Hematopoietic multipotent progenitor cell treated with erythropoietin and hydrocortisone succinate and interleukin-3 and kit ligand, for 4 days (in vitro differentiated cells): ENCODE results near the gene MCF2L2.
"Not testable (repeated sequence)": the region's sequence is repeated elsewhere in the genome, so short reads cannot be mapped to it uniquely, and the experiment has no call there.

Experiments
- DNase-seq: peaks from one replicate; pipeline ENCODE4 v3.0.0-alpha.2; 2015

Gene MCF2L2

GRCh38 chr3:183394150-183394549 lies 34.3 kb downstream of the MCF2L2 start:
- DNase-seq = no peak

GRCh38 chr3:183393625-183394024 lies 34.8 kb downstream of the MCF2L2 start:
- DNase-seq = no peak

- no peak for DNase-seq
Observed at GRCh38 chr3:183392186-183393034, 36.0 kb downstream of the MCF2L2 start.

- DNase-seq = no peak
Observed at GRCh38 chr3:183391460-183391859, 37.0 kb downstream of the MCF2L2 start.

- no peak for DNase-seq
Observed at GRCh38 chr3:183390844-183391243, 37.6 kb downstream of the MCF2L2 start.

- no peak for DNase-seq
Observed at GRCh38 chr3:183388213-183388895, 40.1 kb downstream of the MCF2L2 start.

GRCh38 chr3:183387797-183388196 lies 40.6 kb downstream of the MCF2L2 start:
- no peak for DNase-seq

GRCh38 chr3:183386651-183387050 lies 41.8 kb downstream of the MCF2L2 start:
- no peak for DNase-seq

- peak; percentile 91 for DNase-seq
Observed at GRCh38 chr3:183385698-183386613, 42.5 kb downstream of the MCF2L2 start.

- peak; percentile 39 for DNase-seq
Observed at GRCh38 chr3:183381673-183382072, 46.7 kb downstream of the MCF2L2 start.

- peak; percentile 84 for DNase-seq
Observed at GRCh38 chr3:183381179-183381578, 47.2 kb downstream of the MCF2L2 start.

GRCh38 chr3:183378951-183379350 lies 49.5 kb downstream of the MCF2L2 start:
- DNase-seq = no peak

GRCh38 chr3:183378545-183378944 lies 49.9 kb downstream of the MCF2L2 start:
- DNase-seq = no peak

GRCh38 chr3:183378008-183378407 lies 50.4 kb downstream of the MCF2L2 start:
- DNase-seq = peak; percentile 30

GRCh38 chr3:183377307-183377959 lies 51.0 kb downstream of the MCF2L2 start:
- DNase-seq = no peak

- peak; percentile 87 for DNase-seq
Observed at GRCh38 chr3:183375787-183376186, 52.6 kb downstream of the MCF2L2 start.

GRCh38 chr3:183375337-183375736 lies 53.1 kb downstream of the MCF2L2 start:
- DNase-seq = peak; percentile 23

GRCh38 chr3:183372911-183373310 lies 55.5 kb downstream of the MCF2L2 start:
- DNase-seq = no peak

GRCh38 chr3:183371600-183371968 lies 56.8 kb downstream of the MCF2L2 start:
- not testable (repeated sequence) for DNase-seq

- no peak for DNase-seq
Observed at GRCh38 chr3:183370391-183370790, 58.0 kb downstream of the MCF2L2 start.

- DNase-seq = no peak
Observed at GRCh38 chr3:183369627-183370026, 58.8 kb downstream of the MCF2L2 start.

GRCh38 chr3:183369117-183369516 lies 59.3 kb downstream of the MCF2L2 start:
- DNase-seq = peak; percentile 97
